A673 (cell line): Measurements from ENCODE around the gene DIS3L2.

Experiments used
- CTCF ChIP-seq: fragments of 300-800, 200-600 bp; sonication (generic); conservative IDR thresholded peaks from 2 replicates; pipeline ENCODE4 v1.5.1; 2017; ENCODE audit warnings: low read depth, mild to moderate bottlenecking, antibody characterized with exemption, low read length, moderate library complexity, mixed read lengths
- EZH2 ChIP-seq: fragments of 200-600 bp; sonication (generic); IDR thresholded peaks from 2 replicates; pipeline ENCODE4 v1.6.1; 2017; ENCODE audit warnings: borderline replicate concordance, low read depth, mild to moderate bottlenecking, mixed read lengths, antibody characterized with exemption, low read length; ENCODE audit not compliant: poor library complexity, severe bottlenecking

GRCh38 chr2:232061265-232061664, 99.8 kb downstream of the DIS3L2 start:
- TF ChIP-seq CTCF (no peak), EZH2 (no peak)
